Measurements from ENCODE around the gene SYF2. TPM values are rescaled to one million over a fixed set of nuclear protein-coding genes. Genes with fewer than 3 reads are reported as not detected.
A peak's percentile ranks its signal among the peaks of the same experiment; 100 is the strongest.
"Not testable (repeated sequence)": the region's sequence is repeated elsewhere in the genome, so short reads cannot be mapped to it uniquely, and the experiment has no call there.

The SYF2 gene
- 86.6 TPM for total RNA-seq
- 150 TPM for polyA plus RNA-seq
- long read RNA-seq, donor 1, partial matches to known transcripts = 0 of 4 reads
- long read RNA-seq, donor 1, other reads (novel, unspliced or antisense) = 0 of 4 reads
- long read RNA-seq, donor 2, transcript SYF2-201 (7 exons, 1,345 nt) = major isoform, 83 of 124 reads
- long read RNA-seq, donor 2, partial matches to known transcripts = 37 of 124 reads
- long read RNA-seq, donor 2, other reads (novel, unspliced or antisense) = 0 of 124 reads
- long read RNA-seq, donor 3, transcript SYF2-201 (7 exons, 1,345 nt) = major isoform, 68 of 127 reads
- long read RNA-seq, donor 3, partial matches to known transcripts = 51 of 127 reads
- long read RNA-seq, donor 3, other reads (novel, unspliced or antisense) = 0 of 127 reads
- long read RNA-seq, donor 4, transcript SYF2-201 (7 exons, 1,345 nt) = major isoform, 16 of 67 reads
- long read RNA-seq, donor 4, partial matches to known transcripts = 49 of 67 reads
- long read RNA-seq, donor 4, other reads (novel, unspliced or antisense) = 0 of 67 reads
- long read RNA-seq, donor 5, transcript SYF2-201 (7 exons, 1,345 nt) = major isoform, 67 of 203 reads
- long read RNA-seq, donor 5, transcript SYF2-203 (2 exons, 438 nt) = minor isoform, 5 of 203 reads
- long read RNA-seq, donor 5, partial matches to known transcripts = 128 of 203 reads
- long read RNA-seq, donor 5, other reads (novel, unspliced or antisense) = 0 of 203 reads
- long read RNA-seq, donor 6, transcript SYF2-201 (7 exons, 1,345 nt) = major isoform, 46 of 47 reads
- long read RNA-seq, donor 6, partial matches to known transcripts = 0 of 47 reads
- long read RNA-seq, donor 6, other reads (novel, unspliced or antisense) = 0 of 47 reads
- long read RNA-seq, donor 7, transcript SYF2-201 (7 exons, 1,345 nt) = major isoform, 54 of 112 reads
- long read RNA-seq, donor 7, partial matches to known transcripts = 54 of 112 reads
- long read RNA-seq, donor 7, other reads (novel, unspliced or antisense) = 0 of 112 reads
- long read RNA-seq, donor 8, transcript SYF2-201 (7 exons, 1,345 nt) = major isoform, 19 of 19 reads
- long read RNA-seq, donor 8, partial matches to known transcripts = 0 of 19 reads
- long read RNA-seq, donor 8, other reads (novel, unspliced or antisense) = 0 of 19 reads
- long read RNA-seq, donor 9, transcript SYF2-201 (7 exons, 1,345 nt) = major isoform, 37 of 62 reads
- long read RNA-seq, donor 9, partial matches to known transcripts = 22 of 62 reads
- long read RNA-seq, donor 9, other reads (novel, unspliced or antisense) = 0 of 62 reads
- long read RNA-seq, donor 10, transcript SYF2-201 (7 exons, 1,345 nt) = major isoform, 24 of 75 reads
- long read RNA-seq, donor 10, partial matches to known transcripts = 49 of 75 reads
- long read RNA-seq, donor 10, other reads (novel, unspliced or antisense) = 0 of 75 reads

- H3K36me3 ChIP-seq (ENCODE audit: control insufficient read depth in 2 of 2, insufficient read depth in 2 of 2, low read length in 1 of 2) = peaks cover 33 to 37% of the 10 kb centered on the region in 2 donors
- peak within 1 kb of the TSS; percentile 83 to 97 for H3K27ac ChIP-seq (ENCODE audit: low read depth in 1 of 2, low read length in 1 of 2)
- no peaks in the 10 kb centered on the region for H3K9me3 ChIP-seq (ENCODE audit: control insufficient read depth in 2 of 2, insufficient read depth in 1 of 2, low read length in 1 of 2)
- WGBS = under 1% methylated on average over 54 of the region's 54 CpGs
- DNase-seq (ENCODE audit: low read depth in 6 of 9, low spot score in 9 of 9) = peak; percentile 83 to 97 (median 93)
- H3K4me3 ChIP-seq (ENCODE audit: low read length in 2 of 2) = peak within 1 kb of the TSS; percentile 99 to 100
- peaks cover 11 to 19% of the 10 kb centered on the region in 2 donors for H3K4me1 ChIP-seq (ENCODE audit: control insufficient read depth in 2 of 2, insufficient read depth in 2 of 2, low read length in 2 of 2)
- H3K27me3 ChIP-seq (ENCODE audit: control insufficient read depth in 2 of 2, insufficient read depth in 1 of 2, low read length in 1 of 2) = no peaks in the 10 kb centered on the region
Observed at GRCh38 chr1:25232027-25232865, at the start of gene SYF2. TSS of gene SYF2 (minus strand) at chr1:25232502. CDS start at chr1:25232467, 35 bp downstream.

GRCh38 chr1:25279693-25280111, 47.4 kb upstream of the SYF2 start:
- H3K27me3 ChIP-seq (ENCODE audit: control insufficient read depth in 2 of 2, insufficient read depth in 1 of 2, low read length in 1 of 2); H3K27ac ChIP-seq (ENCODE audit: low read depth in 1 of 2, low read length in 1 of 2); H3K36me3 ChIP-seq (ENCODE audit: control insufficient read depth in 2 of 2, insufficient read depth in 2 of 2, low read length in 1 of 2); H3K4me3 ChIP-seq (ENCODE audit: low read length in 2 of 2); DNase-seq (ENCODE audit: low read depth in 6 of 9, low spot score in 9 of 9); H3K4me1 ChIP-seq (ENCODE audit: control insufficient read depth in 2 of 2, insufficient read depth in 2 of 2, low read length in 2 of 2); H3K9me3 ChIP-seq (ENCODE audit: control insufficient read depth in 2 of 2, insufficient read depth in 1 of 2, low read length in 1 of 2): not testable (repeated sequence)
- 87% methylated on average over 4 of the region's 5 CpGs for WGBS

GRCh38 chr1:25278790-25279189, 46.5 kb upstream of the SYF2 start:
- H3K4me1 ChIP-seq (ENCODE audit: control insufficient read depth in 2 of 2, insufficient read depth in 2 of 2, low read length in 2 of 2); H3K36me3 ChIP-seq (ENCODE audit: control insufficient read depth in 2 of 2, insufficient read depth in 2 of 2, low read length in 1 of 2); DNase-seq (ENCODE audit: low read depth in 6 of 9, low spot score in 9 of 9); H3K4me3 ChIP-seq (ENCODE audit: low read length in 2 of 2); H3K9me3 ChIP-seq (ENCODE audit: control insufficient read depth in 2 of 2, insufficient read depth in 1 of 2, low read length in 1 of 2); H3K27ac ChIP-seq (ENCODE audit: low read depth in 1 of 2, low read length in 1 of 2); H3K27me3 ChIP-seq (ENCODE audit: control insufficient read depth in 2 of 2, insufficient read depth in 1 of 2, low read length in 1 of 2): not testable (repeated sequence)
- 93% methylated on average over 4 of the region's 8 CpGs for WGBS

GRCh38 chr1:25278358-25278757, 46.1 kb upstream of the SYF2 start:
- H3K27me3 ChIP-seq (ENCODE audit: control insufficient read depth in 2 of 2, insufficient read depth in 1 of 2, low read length in 1 of 2); DNase-seq (ENCODE audit: low read depth in 6 of 9, low spot score in 9 of 9); H3K9me3 ChIP-seq (ENCODE audit: control insufficient read depth in 2 of 2, insufficient read depth in 1 of 2, low read length in 1 of 2); H3K27ac ChIP-seq (ENCODE audit: low read depth in 1 of 2, low read length in 1 of 2); H3K4me3 ChIP-seq (ENCODE audit: low read length in 2 of 2); H3K4me1 ChIP-seq (ENCODE audit: control insufficient read depth in 2 of 2, insufficient read depth in 2 of 2, low read length in 2 of 2); H3K36me3 ChIP-seq (ENCODE audit: control insufficient read depth in 2 of 2, insufficient read depth in 2 of 2, low read length in 1 of 2): not testable (repeated sequence)
- 82% methylated on average over 2 of the region's 2 CpGs for WGBS

GRCh38 chr1:25277295-25277694, 45.0 kb upstream of the SYF2 start:
- H3K27me3 ChIP-seq (ENCODE audit: control insufficient read depth in 2 of 2, insufficient read depth in 1 of 2, low read length in 1 of 2); H3K9me3 ChIP-seq (ENCODE audit: control insufficient read depth in 2 of 2, insufficient read depth in 1 of 2, low read length in 1 of 2); H3K4me3 ChIP-seq (ENCODE audit: low read length in 2 of 2); H3K27ac ChIP-seq (ENCODE audit: low read depth in 1 of 2, low read length in 1 of 2); DNase-seq (ENCODE audit: low read depth in 6 of 9, low spot score in 9 of 9); H3K36me3 ChIP-seq (ENCODE audit: control insufficient read depth in 2 of 2, insufficient read depth in 2 of 2, low read length in 1 of 2); H3K4me1 ChIP-seq (ENCODE audit: control insufficient read depth in 2 of 2, insufficient read depth in 2 of 2, low read length in 2 of 2): not testable (repeated sequence)
- 96% methylated on average over 1 of the region's 1 CpG for WGBS

GRCh38 chr1:25275648-25276047, 43.3 kb upstream of the SYF2 start:
- 91% methylated on average over 4 of the region's 4 CpGs for WGBS
- H3K4me3 ChIP-seq (ENCODE audit: low read length in 2 of 2); H3K27me3 ChIP-seq (ENCODE audit: control insufficient read depth in 2 of 2, insufficient read depth in 1 of 2, low read length in 1 of 2); H3K36me3 ChIP-seq (ENCODE audit: control insufficient read depth in 2 of 2, insufficient read depth in 2 of 2, low read length in 1 of 2); H3K9me3 ChIP-seq (ENCODE audit: control insufficient read depth in 2 of 2, insufficient read depth in 1 of 2, low read length in 1 of 2); DNase-seq (ENCODE audit: low read depth in 6 of 9, low spot score in 9 of 9); H3K4me1 ChIP-seq (ENCODE audit: control insufficient read depth in 2 of 2, insufficient read depth in 2 of 2, low read length in 2 of 2); H3K27ac ChIP-seq (ENCODE audit: low read depth in 1 of 2, low read length in 1 of 2): not testable (repeated sequence)

- not testable (repeated sequence) for DNase-seq (ENCODE audit: low read depth in 6 of 9, low spot score in 9 of 9); H3K27me3 ChIP-seq (ENCODE audit: control insufficient read depth in 2 of 2, insufficient read depth in 1 of 2, low read length in 1 of 2); H3K27ac ChIP-seq (ENCODE audit: low read depth in 1 of 2, low read length in 1 of 2); H3K4me3 ChIP-seq (ENCODE audit: low read length in 2 of 2); H3K36me3 ChIP-seq (ENCODE audit: control insufficient read depth in 2 of 2, insufficient read depth in 2 of 2, low read length in 1 of 2); H3K4me1 ChIP-seq (ENCODE audit: control insufficient read depth in 2 of 2, insufficient read depth in 2 of 2, low read length in 2 of 2); H3K9me3 ChIP-seq (ENCODE audit: control insufficient read depth in 2 of 2, insufficient read depth in 1 of 2, low read length in 1 of 2)
- 93% methylated on average over 8 of the region's 8 CpGs for WGBS
Observed at GRCh38 chr1:25272238-25272637, 39.9 kb upstream of the SYF2 start, which contains the start of gene RHD. TSS of gene RHD (plus strand) at chr1:25272509. CDS start at chr1:25272548, 39 bp downstream.

GRCh38 chr1:25268143-25268760, 36.0 kb upstream of the SYF2 start:
- H3K27me3 ChIP-seq (ENCODE audit: control insufficient read depth in 2 of 2, insufficient read depth in 1 of 2, low read length in 1 of 2); DNase-seq (ENCODE audit: low read depth in 6 of 9, low spot score in 9 of 9); H3K36me3 ChIP-seq (ENCODE audit: control insufficient read depth in 2 of 2, insufficient read depth in 2 of 2, low read length in 1 of 2); H3K4me1 ChIP-seq (ENCODE audit: control insufficient read depth in 2 of 2, insufficient read depth in 2 of 2, low read length in 2 of 2); H3K9me3 ChIP-seq (ENCODE audit: control insufficient read depth in 2 of 2, insufficient read depth in 1 of 2, low read length in 1 of 2): not testable (repeated sequence)
- peak overlapping the region; percentile 30 to 47 for H3K4me3 ChIP-seq (ENCODE audit: low read length in 2 of 2)
- H3K27ac ChIP-seq (ENCODE audit: low read depth in 1 of 2, low read length in 1 of 2) = peak overlapping the region in 1 of 2 donors; percentile 70
- WGBS = 32% methylated on average over 14 of the region's 14 CpGs

All from thymus (tissue), 14 donors.